ENCODE results near the gene GNAI1.

DNA sequence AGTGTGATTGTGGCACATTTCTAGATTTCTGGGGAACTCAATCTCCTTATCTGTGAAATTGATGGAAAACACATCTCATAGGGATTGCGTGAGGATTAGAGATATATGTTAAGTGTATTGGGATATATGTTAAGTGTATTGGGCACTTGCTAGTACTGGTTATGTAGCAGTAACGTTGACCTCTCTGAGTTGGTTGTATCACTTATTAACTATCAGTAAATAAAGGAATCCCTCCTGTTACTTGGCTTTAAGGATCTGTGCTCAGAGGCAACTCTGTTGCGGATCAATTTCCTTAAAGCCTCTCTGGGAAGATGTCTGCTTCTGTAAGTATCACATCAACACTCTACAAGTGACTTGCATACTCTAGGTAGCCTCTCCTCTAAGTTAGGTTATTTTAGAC lies 25.2 kb downstream of the GNAI1 start:
- TF ChIP-seq, protein P1, sequence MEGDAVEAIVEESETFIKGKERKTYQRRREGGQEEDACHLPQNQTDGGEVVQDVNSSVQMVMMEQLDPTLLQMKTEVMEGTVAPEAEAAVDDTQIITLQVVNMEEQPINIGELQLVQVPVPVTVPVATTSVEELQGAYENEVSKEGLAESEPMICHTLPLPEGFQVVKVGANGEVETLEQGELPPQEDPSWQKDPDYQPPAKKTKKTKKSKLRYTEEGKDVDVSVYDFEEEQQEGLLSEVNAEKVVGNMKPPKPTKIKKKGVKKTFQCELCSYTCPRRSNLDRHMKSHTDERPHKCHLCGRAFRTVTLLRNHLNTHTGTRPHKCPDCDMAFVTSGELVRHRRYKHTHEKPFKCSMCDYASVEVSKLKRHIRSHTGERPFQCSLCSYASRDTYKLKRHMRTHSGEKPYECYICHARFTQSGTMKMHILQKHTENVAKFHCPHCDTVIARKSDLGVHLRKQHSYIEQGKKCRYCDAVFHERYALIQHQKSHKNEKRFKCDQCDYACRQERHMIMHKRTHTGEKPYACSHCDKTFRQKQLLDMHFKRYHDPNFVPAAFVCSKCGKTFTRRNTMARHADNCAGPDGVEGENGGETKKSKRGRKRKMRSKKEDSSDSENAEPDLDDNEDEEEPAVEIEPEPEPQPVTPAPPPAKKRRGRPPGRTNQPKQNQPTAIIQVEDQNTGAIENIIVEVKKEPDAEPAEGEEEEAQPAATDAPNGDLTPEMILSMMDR (IDR thresholded peaks at IDR 0.05), result no peak
- TF ChIP-seq POLR2A (IDR thresholded peaks at IDR 0.05), result no peak

All from uterus (tissue), 2 donors.